Osteocyte (in vitro differentiated cells): ENCODE data around the gene PLD6. TPM values are rescaled to one million over a fixed set of nuclear protein-coding genes. Genes with fewer than 3 reads are reported as not detected.

ENCODE experiments used
- DNase-seq: peaks from one replicate; pipeline ENCODE4 v3.0.0; 2021; ENCODE audit warnings: mixed read lengths; ENCODE audit not compliant: unreplicated experiment; ENCODE audit errors: extremely low spot score
- H3K27ac Mint-ChIP-seq: one replicate; pipeline ENCODE4 v1.8.0; 2021; ENCODE audit warnings: mild to moderate bottlenecking, mixed read lengths; ENCODE audit not compliant: unreplicated experiment
- H3K27me3 Mint-ChIP-seq: one replicate; pipeline ENCODE4 v1.8.0; 2021; ENCODE audit warnings: mixed read lengths; ENCODE audit not compliant: unreplicated experiment
- H3K36me3 Mint-ChIP-seq: one replicate; pipeline ENCODE4 v1.8.0; 2021; ENCODE audit warnings: mixed read lengths; ENCODE audit not compliant: unreplicated experiment
- H3K4me1 Mint-ChIP-seq: one replicate; pipeline ENCODE4 v1.8.0; 2021; ENCODE audit warnings: mixed read lengths; ENCODE audit not compliant: unreplicated experiment
- H3K4me3 Mint-ChIP-seq: one replicate; pipeline ENCODE4 v1.8.0; 2021; ENCODE audit warnings: mild to moderate bottlenecking, moderate library complexity, mixed read lengths; ENCODE audit not compliant: unreplicated experiment
- H3K9me3 Mint-ChIP-seq: one replicate; pipeline ENCODE4 v1.8.0; 2021; ENCODE audit warnings: mixed read lengths; ENCODE audit not compliant: unreplicated experiment
- CTCF ChIP-seq: fragments of 200-600 bp; sonication (generic); IDR thresholded peaks from 2 replicates; pipeline ENCODE4 v1.5.0; 2021; ENCODE audit warnings: antibody characterized with exemption, mild to moderate bottlenecking, moderate library complexity
- total RNA-seq: library from RNA; stranded (reverse); gene quantifications from 2 replicates; pipeline ENCODE4 v1.2.1, GENCODE V29; 2021

Gene PLD6
- total RNA-seq, 1 donor from 2014 or later, result 0.81 TPM

- no peak for DNase-seq
- H3K4me3 Mint-ChIP-seq, result no peak overlapping the region
- no peaks in the 10 kb centered on the region for H3K27me3 Mint-ChIP-seq
- peaks cover 53% of the 10 kb centered on the region for H3K36me3 Mint-ChIP-seq
- H3K27ac Mint-ChIP-seq, result no peak overlapping the region
- H3K4me1 Mint-ChIP-seq, result peaks cover under 1% of the 10 kb centered on the region
- no peak for TF ChIP-seq CTCF
- H3K9me3 Mint-ChIP-seq, result no peaks in the 10 kb centered on the region
These were observed 20.5 kb upstream of the PLD6 start for GRCh38 chr17:17226451-17227265.

- Mint-ChIP-seq H3K27me3 (no peaks in the 10 kb centered on the region), H3K4me3 (no peak overlapping the region), H3K36me3 (peaks cover 55% of the 10 kb centered on the region), H3K9me3 (no peaks in the 10 kb centered on the region), H3K27ac (no peak overlapping the region), H3K4me1 (no peaks in the 10 kb centered on the region)
- no peak for DNase-seq
- no peak for TF ChIP-seq CTCF
These were observed 19.8 kb upstream of the PLD6 start for GRCh38 chr17:17225901-17226300.

GRCh38 chr17:17224137-17224536 is 18.0 kb upstream of the PLD6 start:
- Mint-ChIP-seq H3K4me1 (no peaks in the 10 kb centered on the region), H3K9me3 (no peaks in the 10 kb centered on the region), H3K36me3 (peaks cover 53% of the 10 kb centered on the region), H3K27ac (no peak overlapping the region), H3K27me3 (no peaks in the 10 kb centered on the region), H3K4me3 (no peak overlapping the region)
- no peak for DNase-seq
- TF ChIP-seq CTCF, result no peak

- no peak for TF ChIP-seq CTCF
- Mint-ChIP-seq H3K9me3 (no peaks in the 10 kb centered on the region), H3K27ac (no peak overlapping the region), H3K36me3 (peaks cover 52% of the 10 kb centered on the region), H3K4me1 (no peaks in the 10 kb centered on the region), H3K4me3 (no peak overlapping the region), H3K27me3 (no peaks in the 10 kb centered on the region)
- no peak for DNase-seq
These were observed 17.6 kb upstream of the PLD6 start for GRCh38 chr17:17223736-17224135.

- H3K4me3 Mint-ChIP-seq, result no peak overlapping the region
- no peak overlapping the region for H3K27ac Mint-ChIP-seq
- no peaks in the 10 kb centered on the region for H3K9me3 Mint-ChIP-seq
- no peaks in the 10 kb centered on the region for H3K4me1 Mint-ChIP-seq
- DNase-seq, result no peak
- no peaks in the 10 kb centered on the region for H3K27me3 Mint-ChIP-seq
- no peak for TF ChIP-seq CTCF
- peaks cover 65% of the 10 kb centered on the region for H3K36me3 Mint-ChIP-seq
These were observed 15.2 kb upstream of the PLD6 start for GRCh38 chr17:17221329-17221728.
